ENCODE results near the gene COPB2. TPM values are rescaled to one million over a fixed set of nuclear protein-coding genes. Genes with fewer than 3 reads are reported as not detected.
"Not testable (repeated sequence)": the region's sequence is repeated elsewhere in the genome, so short reads cannot be mapped to it uniquely, and the experiment has no call there.

Gene COPB2
- total RNA-seq (2014; rRNA removed; shearing (Covaris generic)): 156 and 165 TPM in 2 replicates

DNA sequence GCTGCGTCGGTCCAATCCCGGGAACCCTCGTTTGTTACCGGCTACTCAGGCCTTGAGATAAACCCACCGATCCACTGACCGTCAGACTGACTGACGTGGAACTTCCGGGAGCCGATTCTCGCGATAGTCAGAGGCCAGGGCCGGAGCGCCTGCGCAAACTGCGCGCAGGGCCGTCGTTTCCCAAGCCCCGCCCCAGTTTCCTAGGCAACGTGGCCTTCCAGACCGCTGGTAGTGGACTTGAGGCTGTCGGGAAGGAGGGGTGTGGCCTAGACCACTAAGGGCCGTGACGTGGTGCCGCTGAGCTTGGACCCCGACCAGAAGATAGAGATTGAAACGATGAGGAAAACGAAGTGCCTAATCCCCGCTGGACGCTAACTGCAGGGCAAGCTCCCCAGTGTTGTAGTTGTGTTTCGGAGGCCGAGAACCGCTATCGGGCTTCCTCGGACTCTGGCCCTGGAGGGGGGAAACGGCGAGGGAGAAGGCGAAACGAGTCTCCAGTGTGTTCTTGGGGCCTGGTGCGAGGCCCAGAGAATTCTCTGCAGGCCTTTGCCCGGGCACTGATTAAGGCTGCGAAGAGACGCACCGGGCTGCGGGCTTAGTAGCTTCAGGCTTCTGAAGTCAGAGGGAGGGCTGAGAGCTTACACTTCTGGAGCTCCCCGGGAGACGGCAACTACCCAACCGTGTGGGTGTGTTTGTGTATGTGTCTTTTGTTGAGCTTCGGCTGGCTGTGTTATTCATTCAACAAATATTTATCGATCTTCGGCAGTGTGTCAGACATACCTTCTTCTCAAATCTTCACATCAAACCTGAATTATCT lies at the start of gene COPB2:
Gene COPB2 (minus strand): TSS at position 96 of the 817 bp plus-strand sequence. CDS start 97 bp downstream, outside the sequence.
- H3K9me3 ChIP-seq (replicated peaks): no peaks in the 10 kb centered on the region
- peak; percentile 100 for DNase-seq
- no peaks in the 10 kb centered on the region for H3K36me3 ChIP-seq
- no peaks in the 10 kb centered on the region for H3K4me1 ChIP-seq
- H3K4me3 ChIP-seq: peak within 1 kb of the TSS; percentile 87
- H3K27me3 ChIP-seq: no peaks in the 10 kb centered on the region
- H3K27ac ChIP-seq: peak within 1 kb of the TSS; percentile 74

DNA sequence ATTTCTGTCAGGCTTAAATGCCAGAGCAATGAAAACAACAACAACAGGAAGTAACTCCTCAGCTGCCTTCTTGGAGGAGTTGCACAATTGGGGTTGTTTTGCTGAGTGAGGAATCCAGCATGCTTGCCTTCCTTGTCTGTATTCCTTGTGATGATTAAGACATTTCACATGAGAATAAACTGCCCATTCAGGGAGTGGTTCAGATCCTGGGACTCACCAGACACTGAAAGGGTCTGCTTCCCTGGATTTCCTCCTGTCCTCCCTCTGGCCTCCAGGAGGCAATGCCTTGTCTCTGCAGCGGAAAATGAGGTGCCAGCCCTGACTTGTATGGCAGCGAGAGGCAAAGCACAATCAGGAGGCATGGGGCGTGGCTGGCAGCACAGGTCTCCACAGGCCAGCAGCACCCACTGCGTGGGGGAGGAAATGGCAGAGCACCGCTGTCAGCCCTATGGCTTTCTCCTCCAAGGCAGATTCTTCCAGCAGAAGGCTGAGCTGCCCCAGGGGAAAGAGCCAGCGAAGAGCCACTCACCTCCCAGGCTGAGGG lies 45.4 kb upstream of the COPB2 start:
- H3K27me3 ChIP-seq: no peaks in the 10 kb centered on the region
- no peak overlapping the region for H3K4me3 ChIP-seq
- no peak for DNase-seq
- H3K27ac ChIP-seq: no peak overlapping the region
- peaks cover 55% of the 10 kb centered on the region for H3K4me1 ChIP-seq
- H3K36me3 ChIP-seq: no peaks in the 10 kb centered on the region
- no peaks in the 10 kb centered on the region for H3K9me3 ChIP-seq (replicated peaks)

DNA sequence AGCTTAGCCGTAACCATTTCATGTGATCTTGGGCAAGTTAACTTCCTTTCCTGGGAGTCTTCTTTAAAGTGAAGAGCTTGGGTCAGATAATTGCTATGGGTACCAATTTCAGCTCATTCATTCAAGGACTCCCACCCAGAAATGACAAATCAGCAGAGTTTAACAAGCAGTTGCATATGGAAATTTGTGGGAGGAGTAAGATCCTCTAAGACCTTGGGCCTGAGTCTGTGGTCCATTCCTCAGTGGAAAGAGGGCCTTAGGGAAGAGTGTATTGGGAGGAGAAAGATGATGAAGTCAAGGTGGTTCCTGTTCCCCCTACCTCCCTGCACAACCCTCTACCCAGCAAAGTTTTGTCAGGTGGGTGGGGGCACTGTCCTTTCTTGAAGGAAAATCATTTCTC lies 44.8 kb upstream of the COPB2 start:
- Histone ChIP-seq H3K27ac (no peak overlapping the region), H3K9me3 (replicated peaks) (no peaks in the 10 kb centered on the region), H3K4me3 (no peak overlapping the region), H3K4me1 (peaks cover 52% of the 10 kb centered on the region), H3K27me3 (no peaks in the 10 kb centered on the region), H3K36me3 (no peaks in the 10 kb centered on the region)
- DNase-seq: no peak

DNA sequence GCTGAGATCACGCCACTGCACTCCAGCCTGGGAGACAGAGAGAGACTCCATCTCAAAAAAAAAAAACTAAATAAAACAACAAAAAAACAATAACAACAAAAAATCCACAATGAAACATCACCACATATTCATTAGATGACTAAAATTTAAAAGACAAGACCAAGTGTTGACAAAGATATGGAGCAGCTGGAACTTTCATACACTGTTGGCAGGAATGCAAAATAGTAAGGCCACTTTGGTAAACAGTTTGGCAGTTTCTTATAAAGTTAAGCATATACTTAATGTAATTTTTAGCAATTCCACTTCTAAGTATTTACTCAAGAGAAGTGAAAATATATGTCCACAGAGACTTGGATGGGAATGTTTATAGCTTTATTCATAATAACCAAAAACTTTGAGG lies 43.6 kb upstream of the COPB2 start:
- H3K27ac ChIP-seq: no peak overlapping the region
- no peaks in the 10 kb centered on the region for H3K9me3 ChIP-seq (replicated peaks)
- no peaks in the 10 kb centered on the region for H3K36me3 ChIP-seq
- no peak for DNase-seq
- no peak overlapping the region for H3K4me3 ChIP-seq
- peaks cover 51% of the 10 kb centered on the region for H3K4me1 ChIP-seq
- H3K27me3 ChIP-seq: no peaks in the 10 kb centered on the region

DNA sequence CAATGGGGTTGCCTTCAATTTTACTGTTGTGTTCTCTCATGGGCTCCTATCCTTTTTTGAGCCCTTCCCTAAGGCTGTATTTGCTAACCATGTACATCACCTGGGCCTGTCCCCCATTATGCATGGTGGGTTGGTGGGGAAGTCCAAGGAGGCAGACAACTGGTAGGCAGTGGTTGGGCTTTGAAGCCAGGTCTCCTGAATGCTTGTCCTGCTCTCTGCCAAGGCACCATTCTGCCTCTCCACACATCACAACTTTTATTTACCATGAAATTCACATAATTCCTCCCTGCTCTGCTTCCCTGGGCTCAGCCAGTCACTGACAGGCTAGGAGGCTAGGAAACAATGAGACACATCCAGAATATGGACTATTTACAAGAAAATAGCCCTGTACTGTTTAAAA lies 41.0 kb upstream of the COPB2 start:
- peak; percentile 84 to 94 for DNase-seq
- no peaks in the 10 kb centered on the region for H3K9me3 ChIP-seq (replicated peaks)

DNA sequence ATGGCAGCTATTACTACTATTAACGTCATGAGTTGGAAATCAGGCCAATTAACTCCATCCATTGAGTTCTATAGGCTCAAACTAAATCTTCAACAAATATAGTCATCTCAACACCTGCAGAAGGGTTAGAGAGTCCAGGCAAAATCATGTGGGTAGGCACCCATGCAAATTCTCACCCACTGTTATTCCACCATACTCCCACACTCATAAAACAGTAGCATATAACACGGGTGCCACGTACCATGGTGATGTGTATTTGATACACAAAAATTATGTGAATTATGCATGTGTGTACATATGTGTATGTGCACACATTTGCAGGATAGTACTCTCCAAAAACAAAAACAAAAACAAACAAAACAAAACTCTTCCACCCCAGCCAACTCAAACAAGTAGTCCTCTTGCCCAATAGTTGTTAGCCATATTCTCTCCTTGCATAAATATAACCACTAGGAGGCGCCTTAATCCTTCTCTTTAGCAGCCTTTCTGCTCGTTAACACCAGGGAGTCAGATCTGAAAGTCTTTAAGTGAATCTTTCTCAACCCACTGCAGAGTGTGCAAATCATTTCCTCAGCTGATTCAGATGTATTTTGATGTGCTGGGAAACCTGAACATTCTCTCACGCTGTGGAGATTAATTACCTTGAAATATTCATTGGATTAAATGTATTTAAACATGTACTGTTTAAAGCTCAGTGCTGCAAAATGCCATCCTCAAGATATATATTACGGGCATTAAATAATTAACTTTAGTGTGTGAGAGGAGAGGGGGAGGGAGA lies 38.0 kb upstream of the COPB2 start:
- Histone ChIP-seq H3K36me3 (no peaks in the 10 kb centered on the region), H3K4me1 (peaks cover 37% of the 10 kb centered on the region), H3K9me3 (replicated peaks) (no peaks in the 10 kb centered on the region), H3K27ac (peak overlapping the region; percentile 14; the same call in 1 of the 2 replicates), H3K27me3 (no peaks in the 10 kb centered on the region), H3K4me3 (no peak overlapping the region)
- DNase-seq: peak; percentile 57 to 94

More for the DNA sequence above, 41.0 kb upstream of the COPB2 start:
- Histone ChIP-seq H3K36me3 (no peaks in the 10 kb centered on the region), H3K27me3 (no peaks in the 10 kb centered on the region), H3K27ac (peak overlapping the region; percentile 84), H3K4me1 (peaks cover 41% of the 10 kb centered on the region), H3K4me3 (no peak overlapping the region)

DNA sequence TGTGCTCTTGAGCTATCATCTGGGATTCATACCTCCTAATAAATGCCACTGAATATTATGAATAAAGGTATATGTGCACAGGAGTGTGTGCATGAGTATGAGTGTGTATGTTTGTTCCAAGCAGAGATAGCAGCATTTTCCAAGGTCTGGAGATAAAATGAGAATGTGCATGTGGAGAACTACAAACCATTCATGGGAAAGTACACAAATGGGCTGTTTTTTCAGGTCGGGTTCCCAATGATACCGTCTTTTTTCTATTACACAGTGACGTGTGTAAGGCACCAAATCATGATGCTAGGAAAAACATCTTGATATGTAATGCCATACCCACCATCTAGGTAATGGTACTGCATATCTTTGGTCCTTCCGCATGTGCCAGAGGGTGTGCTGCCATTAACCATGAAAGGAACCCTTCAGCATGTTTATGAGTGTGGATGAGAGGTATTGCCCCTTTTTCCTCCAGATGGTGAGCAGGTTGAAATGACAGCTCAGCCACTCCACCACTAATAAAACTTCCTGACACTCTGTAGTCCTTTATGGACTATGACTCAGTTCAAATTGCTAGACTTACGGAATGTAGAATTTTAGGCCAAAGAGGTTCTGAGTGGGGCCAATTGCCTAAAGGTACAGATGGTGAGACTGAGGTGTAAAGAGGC lies 36.4 kb upstream of the COPB2 start:
- Histone ChIP-seq H3K9me3 (replicated peaks) (no peaks in the 10 kb centered on the region), H3K4me1 (peaks cover 28% of the 10 kb centered on the region), H3K27ac (no peak overlapping the region)

DNA sequence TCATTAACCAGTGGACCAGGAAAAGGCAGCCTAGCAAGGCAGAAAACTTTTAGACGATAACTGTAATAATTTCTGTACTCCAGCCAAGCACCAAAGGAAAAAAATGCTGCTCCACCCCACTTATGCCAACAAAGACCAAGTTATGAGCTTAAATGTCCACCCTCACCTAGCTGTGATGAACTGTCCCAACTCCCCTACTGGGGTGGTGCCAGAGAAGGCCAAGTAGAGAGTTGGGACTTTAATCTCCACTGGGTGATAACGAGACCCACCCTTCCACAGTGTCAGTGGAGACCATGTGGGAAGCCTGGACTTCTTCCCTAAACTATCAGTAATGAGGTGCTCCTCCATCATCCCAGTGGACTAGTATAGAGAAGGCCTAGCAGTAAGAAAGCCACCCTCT lies 33.8 kb upstream of the COPB2 start:
- Histone ChIP-seq H3K27ac (no peak overlapping the region), H3K9me3 (replicated peaks) (no peaks in the 10 kb centered on the region), H3K4me1 (peaks cover 7% of the 10 kb centered on the region), H3K4me3 (no peak overlapping the region), H3K27me3 (no peaks in the 10 kb centered on the region), H3K36me3 (no peaks in the 10 kb centered on the region)
- no peak for DNase-seq

More for the DNA sequence above, 36.4 kb upstream of the COPB2 start:
- Histone ChIP-seq H3K27me3 (no peaks in the 10 kb centered on the region), H3K4me3 (no peak overlapping the region), H3K36me3 (no peaks in the 10 kb centered on the region)
- DNase-seq: no peak

DNA sequence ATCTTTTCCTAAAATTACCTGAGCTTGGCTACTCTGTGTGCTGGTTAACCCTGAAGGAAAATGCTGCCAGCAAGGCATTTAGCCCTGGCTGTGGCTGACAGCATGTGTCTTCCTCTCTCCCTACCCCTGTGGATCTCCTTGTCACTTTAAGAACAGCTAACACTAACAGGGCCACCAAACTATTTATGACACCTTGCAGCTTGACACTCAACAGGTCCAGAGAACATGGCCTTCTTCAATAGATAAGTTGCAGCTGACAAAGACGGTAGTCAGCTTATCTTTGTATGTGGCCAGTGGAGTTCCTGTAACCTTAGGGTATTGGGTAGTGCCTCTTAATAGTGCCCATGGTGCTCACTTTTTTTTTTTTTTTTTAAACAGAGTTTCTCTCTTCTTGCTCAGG lies 32.0 kb upstream of the COPB2 start:
- DNase-seq: no peak
- Histone ChIP-seq H3K4me3 (no peak overlapping the region), H3K27me3 (no peaks in the 10 kb centered on the region), H3K27ac (no peak overlapping the region), H3K4me1 (no peaks in the 10 kb centered on the region), H3K9me3 (replicated peaks) (no peaks in the 10 kb centered on the region), H3K36me3 (no peaks in the 10 kb centered on the region)

DNA sequence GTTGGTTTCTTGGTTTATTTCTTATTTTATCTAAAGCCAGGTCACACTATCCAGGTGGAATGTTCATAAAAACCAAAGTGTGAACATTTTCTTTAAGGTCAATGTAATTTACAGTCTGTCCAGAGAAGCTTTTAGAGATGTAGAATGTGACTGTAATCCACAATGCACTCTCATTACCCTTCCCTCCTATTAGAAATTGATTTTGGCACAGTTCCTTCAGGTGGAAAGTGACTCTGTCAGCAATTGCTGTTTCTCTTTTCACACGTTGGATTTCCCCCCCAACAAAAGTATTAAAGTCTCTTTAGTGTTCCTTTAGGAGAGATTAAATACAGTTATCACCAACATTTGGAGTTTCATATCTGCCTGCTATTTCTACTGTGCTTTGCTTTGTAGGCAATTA lies 31.6 kb upstream of the COPB2 start:
- Histone ChIP-seq H3K9me3 (replicated peaks) (no peaks in the 10 kb centered on the region), H3K4me1 (no peaks in the 10 kb centered on the region), H3K36me3 (no peaks in the 10 kb centered on the region), H3K4me3 (no peak overlapping the region), H3K27ac (no peak overlapping the region), H3K27me3 (no peaks in the 10 kb centered on the region)
- DNase-seq: no peak

DNA sequence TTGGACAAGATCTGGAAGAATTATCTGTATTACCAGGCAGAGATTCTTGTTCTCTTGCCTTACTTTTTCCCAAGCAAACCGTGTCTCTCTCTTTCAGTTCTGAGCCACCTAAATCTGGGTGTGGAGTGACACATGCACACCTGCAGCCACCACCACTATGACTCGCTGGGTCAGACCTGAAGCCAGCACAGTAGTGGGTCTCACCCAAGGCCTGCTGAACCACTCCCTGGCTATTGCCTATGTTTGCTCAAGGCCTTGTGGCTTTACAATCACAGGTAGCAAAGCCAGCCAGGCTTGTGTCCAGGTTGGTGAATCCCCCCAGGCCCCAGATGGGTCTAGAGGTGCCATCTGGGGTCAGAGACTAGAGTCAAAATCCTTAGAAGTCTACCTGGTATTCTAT lies 28.7 kb upstream of the COPB2 start:
- Histone ChIP-seq H3K27ac (no peak overlapping the region), H3K9me3 (replicated peaks) (no peaks in the 10 kb centered on the region), H3K4me1 (no peaks in the 10 kb centered on the region), H3K36me3 (no peaks in the 10 kb centered on the region), H3K27me3 (no peaks in the 10 kb centered on the region), H3K4me3 (no peak overlapping the region)
- no peak for DNase-seq

DNA sequence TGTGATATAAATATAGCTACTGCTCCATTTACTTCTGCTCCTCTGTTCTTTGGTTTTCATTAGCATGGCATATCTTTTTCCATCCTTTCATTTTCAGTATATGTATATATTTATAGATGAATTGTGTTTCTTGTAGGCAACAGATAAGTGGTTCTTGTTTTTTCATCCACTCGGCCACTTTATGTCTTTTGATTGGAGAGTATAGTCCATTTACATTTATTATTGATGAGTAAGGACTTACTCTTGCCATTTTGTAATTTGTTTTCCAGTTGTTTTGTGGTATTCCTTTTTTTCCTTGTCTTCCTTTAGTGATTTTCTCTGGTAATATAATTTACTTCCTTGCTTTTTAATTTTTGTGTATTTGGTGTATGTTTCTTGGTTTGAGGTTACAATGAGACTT lies 26.8 kb upstream of the COPB2 start:
- H3K4me1 ChIP-seq: no peaks in the 10 kb centered on the region
- H3K4me3 ChIP-seq: no peak overlapping the region
- no peaks in the 10 kb centered on the region for H3K9me3 ChIP-seq (replicated peaks)
- no peak for DNase-seq
- H3K36me3 ChIP-seq: no peaks in the 10 kb centered on the region
- H3K27me3 ChIP-seq: no peaks in the 10 kb centered on the region
- no peak overlapping the region for H3K27ac ChIP-seq

DNA sequence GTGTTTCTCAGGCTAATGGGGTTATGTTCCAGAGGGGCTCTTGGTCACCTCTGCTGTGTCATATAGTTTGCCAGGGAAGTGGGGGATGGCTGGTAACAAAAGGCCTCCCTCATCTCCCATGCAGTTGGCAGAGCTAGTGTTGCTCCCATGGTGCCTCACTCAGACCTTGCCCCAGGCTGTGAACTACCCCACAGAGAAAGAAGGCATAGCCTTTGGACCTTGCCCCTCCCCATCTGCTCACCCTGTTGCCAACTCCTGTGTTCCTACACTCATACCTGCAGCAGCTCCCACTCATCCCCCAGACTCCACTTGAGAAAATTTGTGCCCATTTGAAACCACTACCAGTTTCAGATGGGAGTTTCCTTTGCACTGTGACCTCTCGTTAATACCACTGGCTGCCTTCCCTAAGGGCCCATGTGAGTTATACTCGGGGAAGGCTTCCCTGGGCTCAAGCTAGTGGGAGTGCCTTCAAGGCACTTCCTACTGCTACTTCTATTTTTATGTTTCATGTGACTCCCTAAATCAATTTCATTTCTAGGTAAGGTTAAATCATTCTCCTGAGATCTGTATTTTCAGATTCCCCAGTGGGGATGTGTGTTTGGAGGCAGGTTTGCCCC lies 25.3 kb upstream of the COPB2 start:
- Histone ChIP-seq H3K4me3 (no peak overlapping the region), H3K27ac (no peak overlapping the region), H3K4me1 (no peaks in the 10 kb centered on the region), H3K9me3 (replicated peaks) (no peaks in the 10 kb centered on the region), H3K36me3 (no peaks in the 10 kb centered on the region), H3K27me3 (no peaks in the 10 kb centered on the region)
- DNase-seq: no peak

DNA sequence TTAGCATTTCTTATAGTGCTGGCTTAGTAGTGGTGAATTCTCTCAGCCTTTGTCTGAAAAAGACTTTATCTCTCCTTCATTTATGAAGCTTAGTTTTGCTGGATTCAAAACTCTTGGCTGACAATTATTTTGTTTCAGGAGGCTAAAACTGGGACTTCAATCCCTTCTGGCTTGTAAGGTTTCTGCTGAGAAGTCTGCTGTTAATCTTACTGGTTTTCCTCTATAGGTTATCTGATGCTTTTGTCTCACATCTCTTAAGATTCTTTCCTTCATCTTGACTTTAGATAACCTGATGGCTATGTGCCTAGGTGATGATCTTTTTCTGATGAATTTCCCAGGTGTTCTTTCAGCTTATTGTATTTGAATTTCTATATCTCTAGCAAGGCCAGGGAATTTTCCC lies 23.4 kb upstream of the COPB2 start:
- DNase-seq, H3K4me1 ChIP-seq: not testable (repeated sequence)

More for the DNA sequence above, 23.4 kb upstream of the COPB2 start:
- not testable (repeated sequence) for H3K4me3 ChIP-seq; H3K27me3 ChIP-seq; H3K36me3 ChIP-seq; H3K9me3 ChIP-seq (replicated peaks); H3K27ac ChIP-seq
